Urinary bladder (tissue), 4 donors: ENCODE measurements around the gene MKI67. TPM values are rescaled to one million over a fixed set of nuclear protein-coding genes. Genes with fewer than 3 reads are reported as not detected.
"Not testable (repeated sequence)": the region's sequence is repeated elsewhere in the genome, so short reads cannot be mapped to it uniquely, and the experiment has no call there.

Experiments used
- DNase-seq: peaks from one replicate; pipeline ENCODE4 v3.0.0-alpha.2; 2015; ENCODE audit errors: extremely low spot score
- H3K27ac ChIP-seq: one replicate; pipeline ENCODE4 v1.5.1; 2013; ENCODE audit warnings: low read depth, mild to moderate bottlenecking, moderate library complexity
- H3K36me3 ChIP-seq: one replicate; pipeline ENCODE4 v1.6.1; 2013; ENCODE audit warnings: mild to moderate bottlenecking, moderate library complexity; ENCODE audit not compliant: insufficient read depth
- H3K4me1 ChIP-seq: one replicate; pipeline ENCODE4 v1.6.1; 2013; ENCODE audit warnings: mild to moderate bottlenecking, moderate library complexity; ENCODE audit not compliant: insufficient read depth
- H3K4me3 ChIP-seq: one replicate; pipeline ENCODE4 v1.5.1; 2013; ENCODE audit warnings: low read depth, low read length
- WGBS: extraction: QIAGEN DNeasy Blood & Tissue Kit; methylation state at CpG from one replicate; pipeline ENCODE4 v1.1.7; 2013; 5-methylcytosine and 5-hydroxymethylcytosine counted together
- polyA plus RNA-seq: library from polyadenylated mRNA; stranded (reverse); fragments of 200-250 nt; gene quantifications from one replicate; pipeline ENCODE4 v1.2.3, GENCODE V29; 2013
- total RNA-seq: library from RNA; depleted of rRNA; stranded (reverse); fragments of >200 nt; gene quantifications from one replicate; pipeline ENCODE4 v1.2.3, GENCODE V29; 2014
- donor health status: healthy with polysubstance abuse.
- donor health status: healthy.

Gene MKI67, protein sequence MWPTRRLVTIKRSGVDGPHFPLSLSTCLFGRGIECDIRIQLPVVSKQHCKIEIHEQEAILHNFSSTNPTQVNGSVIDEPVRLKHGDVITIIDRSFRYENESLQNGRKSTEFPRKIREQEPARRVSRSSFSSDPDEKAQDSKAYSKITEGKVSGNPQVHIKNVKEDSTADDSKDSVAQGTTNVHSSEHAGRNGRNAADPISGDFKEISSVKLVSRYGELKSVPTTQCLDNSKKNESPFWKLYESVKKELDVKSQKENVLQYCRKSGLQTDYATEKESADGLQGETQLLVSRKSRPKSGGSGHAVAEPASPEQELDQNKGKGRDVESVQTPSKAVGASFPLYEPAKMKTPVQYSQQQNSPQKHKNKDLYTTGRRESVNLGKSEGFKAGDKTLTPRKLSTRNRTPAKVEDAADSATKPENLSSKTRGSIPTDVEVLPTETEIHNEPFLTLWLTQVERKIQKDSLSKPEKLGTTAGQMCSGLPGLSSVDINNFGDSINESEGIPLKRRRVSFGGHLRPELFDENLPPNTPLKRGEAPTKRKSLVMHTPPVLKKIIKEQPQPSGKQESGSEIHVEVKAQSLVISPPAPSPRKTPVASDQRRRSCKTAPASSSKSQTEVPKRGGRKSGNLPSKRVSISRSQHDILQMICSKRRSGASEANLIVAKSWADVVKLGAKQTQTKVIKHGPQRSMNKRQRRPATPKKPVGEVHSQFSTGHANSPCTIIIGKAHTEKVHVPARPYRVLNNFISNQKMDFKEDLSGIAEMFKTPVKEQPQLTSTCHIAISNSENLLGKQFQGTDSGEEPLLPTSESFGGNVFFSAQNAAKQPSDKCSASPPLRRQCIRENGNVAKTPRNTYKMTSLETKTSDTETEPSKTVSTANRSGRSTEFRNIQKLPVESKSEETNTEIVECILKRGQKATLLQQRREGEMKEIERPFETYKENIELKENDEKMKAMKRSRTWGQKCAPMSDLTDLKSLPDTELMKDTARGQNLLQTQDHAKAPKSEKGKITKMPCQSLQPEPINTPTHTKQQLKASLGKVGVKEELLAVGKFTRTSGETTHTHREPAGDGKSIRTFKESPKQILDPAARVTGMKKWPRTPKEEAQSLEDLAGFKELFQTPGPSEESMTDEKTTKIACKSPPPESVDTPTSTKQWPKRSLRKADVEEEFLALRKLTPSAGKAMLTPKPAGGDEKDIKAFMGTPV (N-terminal part only)
- total RNA-seq (17.8 TPM), polyA plus RNA-seq (0.42 TPM)

DNA sequence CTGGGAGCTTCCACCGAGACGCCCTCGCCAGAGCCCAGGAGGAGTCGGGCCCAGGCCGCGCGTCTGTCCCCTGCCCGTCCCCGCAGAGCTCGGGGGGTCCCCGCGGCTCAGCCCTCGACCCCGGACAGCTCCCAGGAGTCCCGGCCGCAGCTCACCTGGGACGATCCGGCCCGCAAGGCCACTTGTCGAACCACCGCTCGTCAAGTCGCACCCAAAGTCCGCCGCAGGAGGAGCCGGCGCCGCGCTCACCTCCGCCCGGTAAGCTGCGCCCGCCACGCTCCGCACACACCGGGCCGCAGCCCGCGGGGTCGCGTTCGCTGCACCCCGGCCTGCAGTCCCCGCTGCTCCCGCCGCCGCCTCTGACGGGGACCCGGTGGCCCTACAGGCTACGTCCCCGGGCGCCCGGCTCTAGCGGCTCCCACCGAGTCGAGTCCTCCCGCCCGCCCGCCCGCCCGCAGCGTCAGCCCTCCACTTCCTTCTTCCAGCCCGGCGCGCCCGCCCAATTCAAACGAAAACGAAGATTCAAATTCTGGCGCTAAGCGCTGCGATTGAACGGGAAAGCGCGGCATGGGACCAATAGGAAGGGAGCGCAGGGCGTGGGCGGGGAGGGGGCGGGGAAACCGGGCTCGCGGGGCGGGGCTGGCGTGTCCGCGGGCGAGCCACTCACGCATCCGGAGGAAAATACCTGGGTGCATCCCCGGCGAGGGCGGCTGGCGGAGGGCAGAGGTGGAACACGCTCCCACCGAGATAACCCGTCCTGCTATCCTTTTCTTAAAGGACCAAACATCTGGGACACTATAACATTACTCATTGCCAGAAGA is at the start of gene MKI67:
Gene MKI67, minus strand, starts transcription at position 480 of the 821 bp plus-strand sequence. CDS start 756 bp downstream, outside the sequence.
- Histone ChIP-seq H3K36me3 (no peaks in the 10 kb centered on the region), H3K4me3 (peak within 1 kb of the TSS; percentile 45), H3K27ac (no peak within 1 kb of the TSS), H3K4me1 (no peaks in the 10 kb centered on the region)
- peak; percentile 81 for DNase-seq
- WGBS: under 1% methylated on average over 95 of the region's 95 CpGs

DNA sequence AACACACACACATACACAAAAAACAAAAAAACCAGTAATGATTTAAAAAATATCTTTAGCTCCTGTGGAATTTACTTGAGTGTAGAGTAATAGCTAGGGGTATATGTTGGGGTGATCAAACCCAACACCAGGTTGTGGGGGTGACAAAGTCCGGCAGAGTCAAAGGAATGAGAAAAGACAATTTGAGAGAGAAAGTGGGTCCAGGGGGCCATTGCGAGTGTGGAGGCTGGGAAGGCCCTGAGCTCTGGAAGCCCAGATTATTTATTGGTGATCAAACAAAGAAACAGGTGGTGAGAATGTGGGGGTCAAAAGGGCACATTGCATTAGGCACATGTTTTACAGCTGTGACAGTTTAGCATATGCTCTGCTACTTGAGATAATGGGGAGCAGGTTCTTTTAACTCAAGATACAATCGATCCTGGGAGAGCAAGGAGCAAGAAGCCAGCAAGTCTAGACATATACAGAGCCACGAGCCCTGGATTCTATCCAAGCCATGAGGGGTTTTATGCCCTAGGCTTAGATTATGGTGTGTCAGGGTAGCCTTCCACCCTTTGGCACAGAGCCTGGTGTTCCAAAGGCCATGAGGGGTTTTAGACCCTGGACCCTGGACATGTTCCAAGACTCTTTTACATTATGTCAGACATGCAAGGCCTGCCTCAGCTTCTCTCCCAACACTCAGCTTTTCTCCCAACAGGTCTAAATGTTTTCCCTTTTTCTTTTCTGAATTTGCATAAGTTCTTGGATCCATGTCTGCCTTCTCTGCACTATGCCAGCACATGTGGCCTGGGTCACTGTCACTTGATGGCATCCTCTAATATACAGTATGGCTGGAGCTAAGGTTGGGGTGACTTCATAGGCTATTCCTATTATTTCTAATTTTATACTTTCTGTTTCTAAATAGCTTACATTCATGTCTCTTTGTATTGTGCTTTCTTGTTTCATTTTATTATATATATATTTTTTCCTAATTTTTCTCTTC is 48.6 kb upstream of the MKI67 start:
- Histone ChIP-seq H3K36me3 (no peaks in the 10 kb centered on the region), H3K27ac (no peak overlapping the region), H3K4me1 (no peaks in the 10 kb centered on the region), H3K4me3 (no peak overlapping the region)
- DNase-seq: no peak
- WGBS: 87% methylated on average over 4 of the region's 4 CpGs

DNA sequence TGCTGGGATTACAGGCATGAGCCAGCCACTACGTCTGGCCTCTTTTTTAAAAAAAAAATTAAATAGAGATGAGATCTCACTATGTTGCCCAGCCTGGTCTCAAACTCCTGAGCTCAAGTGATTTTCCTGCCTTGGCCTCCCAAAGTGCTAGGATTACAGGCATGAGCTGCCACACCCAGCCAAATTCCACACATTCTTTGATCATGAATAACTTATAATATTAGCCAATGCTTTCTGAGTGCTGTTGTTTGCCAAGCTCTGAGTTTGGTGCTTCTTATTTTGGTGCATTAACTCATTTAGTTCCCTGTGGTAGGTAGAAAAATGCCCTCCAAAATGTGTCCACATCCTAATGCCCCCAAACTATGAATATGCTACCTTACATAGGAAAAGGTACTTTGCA is 47.2 kb upstream of the MKI67 start:
- H3K4me3 ChIP-seq: no peak overlapping the region
- H3K27ac ChIP-seq: no peak overlapping the region
- DNase-seq: no peak
- H3K4me1 ChIP-seq: no peaks in the 10 kb centered on the region
- no peaks in the 10 kb centered on the region for H3K36me3 ChIP-seq
- WGBS: 43% methylated on average over 1 of the region's 1 CpG

DNA sequence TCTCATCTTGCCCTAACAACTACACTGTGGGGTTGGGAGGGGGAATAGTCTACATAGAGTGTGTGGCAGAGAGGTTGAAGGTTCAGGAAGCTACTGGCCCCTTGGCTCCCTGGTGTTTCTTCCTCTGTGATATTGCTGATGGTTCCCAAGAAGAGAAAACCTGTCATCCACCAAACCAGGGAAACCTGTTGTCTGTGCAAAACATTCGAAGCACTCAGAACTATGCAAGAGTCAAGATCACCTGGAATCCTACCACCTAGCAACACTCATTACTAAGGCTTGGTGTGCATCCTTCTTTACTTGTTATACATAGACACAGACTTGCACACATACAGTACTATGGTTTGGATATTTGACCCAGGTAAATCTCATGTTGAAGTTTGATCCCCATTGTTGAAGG is 46.5 kb upstream of the MKI67 start:
- no peaks in the 10 kb centered on the region for H3K4me1 ChIP-seq
- no peak overlapping the region for H3K4me3 ChIP-seq
- no peaks in the 10 kb centered on the region for H3K36me3 ChIP-seq
- no peak overlapping the region for H3K27ac ChIP-seq
- DNase-seq: no peak
- WGBS: 81% methylated on average over 1 of the region's 1 CpG

DNA sequence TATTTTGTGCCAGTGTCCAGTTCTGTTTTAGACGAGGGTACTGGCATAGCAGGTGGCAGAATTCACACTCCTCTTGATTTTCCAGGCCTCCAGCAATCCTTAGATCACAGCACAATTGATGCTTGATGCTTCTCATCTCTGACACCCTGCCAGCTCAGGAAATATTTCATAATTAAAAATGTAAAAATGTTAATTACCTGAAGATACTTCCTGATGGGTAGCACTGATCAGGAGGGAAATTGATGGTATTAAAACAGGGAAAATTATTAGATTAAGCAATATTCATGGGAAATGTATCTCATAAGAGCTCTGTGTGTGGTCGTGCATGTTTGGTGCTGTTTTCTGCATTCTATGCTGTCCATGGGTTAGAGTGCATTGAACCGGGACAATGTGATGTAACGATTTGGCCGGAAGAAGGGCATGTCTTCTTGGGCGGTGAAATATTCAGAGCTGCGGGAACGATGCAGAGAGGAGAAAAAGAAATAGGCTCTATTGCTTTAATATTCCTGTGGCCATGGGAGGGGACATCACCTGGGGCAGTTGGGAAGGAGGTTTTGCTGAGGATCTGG is 43.7 kb upstream of the MKI67 start:
- no peaks in the 10 kb centered on the region for H3K4me1 ChIP-seq
- H3K36me3 ChIP-seq: no peaks in the 10 kb centered on the region
- 78% methylated on average over 8 of the region's 8 CpGs for WGBS
- no peak overlapping the region for H3K27ac ChIP-seq
- no peak overlapping the region for H3K4me3 ChIP-seq
- DNase-seq: no peak

DNA sequence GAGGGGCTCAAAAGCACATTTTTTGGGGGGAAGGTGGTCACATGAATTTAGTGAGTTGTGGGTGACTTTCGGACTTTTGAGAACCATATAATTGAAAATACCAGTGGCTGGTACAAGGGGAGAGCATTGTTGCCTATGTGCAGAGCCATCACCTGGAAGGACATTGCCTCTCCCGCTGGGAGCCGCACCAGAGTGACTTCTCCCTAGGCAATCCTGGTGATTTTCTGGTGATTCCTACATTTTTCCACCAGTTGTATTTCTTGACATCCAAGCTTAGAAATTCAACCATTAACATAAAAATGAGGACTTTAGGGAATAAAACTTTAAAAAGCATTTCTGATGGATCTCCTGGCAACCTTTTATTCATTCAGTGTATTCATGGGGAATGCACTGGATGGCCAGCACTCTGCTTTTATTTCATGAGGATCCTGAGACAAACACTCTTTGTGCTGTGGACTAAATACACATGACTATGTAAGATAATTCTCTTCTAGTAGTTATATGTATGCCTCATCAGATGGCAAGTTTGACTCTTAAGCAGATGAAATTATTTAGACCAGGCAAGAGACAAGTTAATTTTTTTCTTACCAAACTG is 41.8 kb upstream of the MKI67 start:
- no peak for DNase-seq
- Histone ChIP-seq H3K27ac (no peak overlapping the region), H3K4me1 (no peaks in the 10 kb centered on the region), H3K36me3 (no peaks in the 10 kb centered on the region), H3K4me3 (no peak overlapping the region)
- WGBS: 94% methylated on average over 3 of the region's 3 CpGs

DNA sequence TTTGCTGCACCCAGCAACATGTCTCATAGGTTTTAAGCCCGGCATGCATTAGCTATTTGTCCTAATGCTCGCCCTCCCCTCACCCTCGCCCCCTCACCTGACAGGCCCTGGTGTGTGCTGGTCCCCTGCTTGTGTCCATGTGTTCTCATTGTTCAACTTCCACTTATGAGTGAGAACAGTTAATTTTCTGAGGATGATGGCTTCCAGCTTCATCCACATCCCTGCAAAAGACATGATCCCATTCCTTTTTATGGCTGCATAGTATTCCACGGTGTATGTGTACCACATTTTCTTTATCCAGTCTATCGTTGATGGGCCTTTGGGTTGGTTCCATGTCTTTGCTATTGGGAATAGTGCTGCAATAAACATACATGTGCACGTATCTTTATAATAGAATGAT is 40.9 kb upstream of the MKI67 start:
- not testable (repeated sequence) for H3K4me1 ChIP-seq, H3K36me3 ChIP-seq, DNase-seq, H3K27ac ChIP-seq, H3K4me3 ChIP-seq
- 86% methylated on average over 6 of the region's 6 CpGs for WGBS

DNA sequence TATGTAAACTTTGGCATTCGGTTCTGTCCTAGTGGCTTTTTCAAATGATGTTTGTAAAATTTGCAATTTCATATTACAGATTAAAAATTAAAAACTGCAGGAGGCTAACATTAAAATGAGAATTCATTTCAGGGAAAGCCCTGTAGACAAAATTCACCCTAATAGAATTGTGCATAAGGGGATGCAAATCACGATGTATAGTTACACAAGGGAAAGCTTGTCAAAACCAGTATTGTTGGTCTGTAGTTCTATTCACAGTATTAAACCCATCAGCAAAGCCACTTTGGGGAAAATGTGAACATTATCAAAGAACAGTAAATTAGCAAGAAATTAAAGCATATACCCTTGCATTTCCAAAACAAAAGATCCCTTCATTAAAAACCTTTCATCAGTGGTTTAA is 39.9 kb upstream of the MKI67 start:
- H3K4me1 ChIP-seq: no peaks in the 10 kb centered on the region
- H3K36me3 ChIP-seq: no peaks in the 10 kb centered on the region
- H3K4me3 ChIP-seq: no peak overlapping the region
- DNase-seq: no peak
- no peak overlapping the region for H3K27ac ChIP-seq
- WGBS: 73% methylated on average over 2 of the region's 2 CpGs

DNA sequence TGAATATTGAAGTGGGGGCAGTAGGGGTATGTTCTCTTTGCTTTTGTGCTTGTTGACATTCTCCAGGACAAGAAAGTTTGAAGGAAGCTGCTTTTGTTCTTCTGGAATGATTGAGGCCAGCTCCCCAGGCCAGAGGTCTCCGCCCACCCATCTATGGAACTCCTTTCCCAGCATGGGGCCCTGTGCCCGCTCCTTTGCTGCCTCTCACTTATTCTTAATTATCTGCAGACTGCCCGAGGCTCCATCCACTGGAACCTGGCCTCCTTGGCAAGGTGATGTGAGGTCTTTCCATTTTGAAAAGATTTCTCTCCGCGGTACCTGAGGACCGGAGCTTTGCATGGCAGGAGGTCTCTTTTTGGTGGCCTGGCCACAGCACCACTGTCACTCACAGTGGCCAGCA is 39.3 kb upstream of the MKI67 start:
- no peak overlapping the region for H3K27ac ChIP-seq
- no peaks in the 10 kb centered on the region for H3K36me3 ChIP-seq
- no peak for DNase-seq
- 79% methylated on average over 6 of the region's 6 CpGs for WGBS
- H3K4me1 ChIP-seq: no peaks in the 10 kb centered on the region
- H3K4me3 ChIP-seq: no peak overlapping the region

DNA sequence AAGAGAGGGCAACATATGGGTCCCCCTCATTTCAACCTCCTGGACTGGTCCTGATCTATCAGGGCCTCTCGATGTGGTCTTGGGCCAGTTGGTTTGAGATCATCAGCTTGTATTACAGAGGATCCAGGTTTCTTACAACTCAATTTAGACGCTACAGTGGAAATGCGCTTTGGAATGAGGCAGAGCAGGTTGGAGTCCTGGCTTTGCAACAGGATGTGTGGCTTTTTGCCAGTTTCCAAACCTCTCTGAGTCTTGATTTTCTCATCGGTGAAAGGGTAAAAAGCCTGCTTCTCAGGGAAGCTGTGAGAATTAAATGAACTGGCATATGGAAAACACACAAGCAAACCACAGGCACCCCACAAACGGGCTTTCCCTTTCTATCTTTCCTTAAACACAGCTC is 37.5 kb upstream of the MKI67 start:
- H3K27ac ChIP-seq: no peak overlapping the region
- H3K36me3 ChIP-seq: no peaks in the 10 kb centered on the region
- H3K4me3 ChIP-seq: no peak overlapping the region
- no peaks in the 10 kb centered on the region for H3K4me1 ChIP-seq
- WGBS: 82% methylated on average over 5 of the region's 5 CpGs
- no peak for DNase-seq

DNA sequence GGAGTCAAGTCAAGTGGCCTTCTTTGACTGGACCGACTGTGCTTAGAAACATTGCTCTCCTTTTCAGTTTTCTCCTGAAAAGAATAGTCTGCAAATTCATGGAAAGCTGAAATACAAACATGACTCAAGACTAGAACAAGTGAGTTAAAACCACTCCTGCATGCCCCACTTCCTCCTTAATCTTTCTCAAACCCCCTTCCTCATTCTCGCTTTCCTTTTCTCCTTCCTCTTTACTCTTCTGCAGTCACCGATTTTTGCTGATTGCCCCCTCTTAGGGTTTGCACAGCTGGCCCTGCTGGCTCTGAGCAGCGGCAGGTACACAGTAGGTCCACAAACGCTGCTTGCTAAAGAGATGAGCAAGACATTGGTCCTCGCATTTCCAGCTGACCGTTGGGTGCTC is 34.8 kb upstream of the MKI67 start:
- no peak for DNase-seq
- 90% methylated on average over 7 of the region's 7 CpGs for WGBS
- H3K27ac ChIP-seq: no peak overlapping the region
- H3K4me1 ChIP-seq: no peaks in the 10 kb centered on the region
- H3K36me3 ChIP-seq: no peaks in the 10 kb centered on the region
- no peak overlapping the region for H3K4me3 ChIP-seq
